HepG2 (cell line): ENCODE results near the gene OR1F1. TPM values are rescaled to one million over a fixed set of nuclear protein-coding genes. Genes with fewer than 3 reads are reported as not detected.
A peak's percentile ranks its signal among the peaks of the same experiment; 100 is the strongest.

Experiments
- ATAC-seq: fragments of 200-7000 bp; cut with Tn5 transposase; 3 replicates; pipeline ENCODE4 v1.9.1; 2020; ENCODE audit warnings: mild to moderate bottlenecking, moderate library complexity
- BruUV-seq: library from RNA; stranded (reverse); fragments of 400-500 nt; replicated peaks from 2 replicates; lab custom pipeline; 2021; lab: Mats Ljungman, UMichigan
- CTCF ChIA-PET: fragments of 300-600 bp; formaldehyde crosslinking; extraction: SDS; loops from one replicate; lab custom pipeline; 2021; ENCODE audit warnings: low total read pairs, inconsistent platforms, low intra/inter-chr PET ratio; lab: Yijun Ruan, JAX
- POLR2A ChIA-PET: fragments of 350-600 bp; sonication (Branson Sonifier 250); formaldehyde crosslinking; loops from one replicate; lab custom pipeline; 2020; ENCODE audit warnings: antibody characterized with exemption, inconsistent platforms; lab: Yijun Ruan, JAX
- DNase-seq: peaks from one replicate; pipeline ENCODE4 v3.0.0-alpha.2; 2015; ENCODE audit warnings: low spot score
- FAIRE-seq: peaks from 3 replicates; lab custom pipeline; 2011; peaks lifted over from hg19 to GRCh38; lab: Jason Lieb, UNC
- H2AFZ ChIP-seq: one replicate; pipeline ENCODE4 v1.6.1; 2011; ENCODE audit warnings: low read length, inconsistent platforms
- H3K27ac ChIP-seq: fragments of 300-600 bp; 3 replicates; pipeline ENCODE4 v1.8.0; 2011; ENCODE audit warnings: mixed run types, mild to moderate bottlenecking, mixed read lengths, low read length, inconsistent platforms; ENCODE audit not compliant: insufficient read depth; ENCODE audit errors: extremely low read length
- H3K27me3 ChIP-seq, 2 experiments: fragments of 200-600 bp in 1 of 2; 2 replicates in 1 of 2; 3 replicates in 1 of 2; pipeline versions ENCODE4 v1.6.0 to v1.8.0; 2011; ENCODE audit warnings: low read length in 2 of 2, mild to moderate bottlenecking in 2 of 2, moderate library complexity in 2 of 2, inconsistent platforms in 1 of 2; ENCODE audit not compliant: insufficient read depth in 2 of 2, control insufficient read depth in 1 of 2
- H3K36me3 ChIP-seq, 2 experiments: fragments of 200-600 bp in 1 of 2; replicated peaks in 1 of 2; 2 replicates in 1 of 2; 3 replicates in 1 of 2; pipeline versions ENCODE4 v1.5.1 to v1.8.0; 2011; ENCODE audit warnings: low read length in 2 of 2, inconsistent platforms in 1 of 2; ENCODE audit not compliant: insufficient read depth in 2 of 2, control insufficient read depth in 1 of 2
- H3K4me1 ChIP-seq: 2 replicates; pipeline ENCODE4 v1.5.1; 2012; ENCODE audit warnings: low read length, inconsistent platforms; ENCODE audit not compliant: insufficient read depth
- H3K4me2 ChIP-seq: 2 replicates; pipeline ENCODE4 v1.6.0; 2011; ENCODE audit warnings: low read depth, low read length, inconsistent platforms
- H3K4me3 ChIP-seq, 3 experiments: fragments of 200-600 bp in 1 of 3; sonication (generic), shearing (Covaris generic) in 1 of 3; replicated peaks in 1 of 3; 2 replicates each; pipeline ENCODE4 v1.5.1; 2011 to 2016; ENCODE audit warnings: low read length in 3 of 3, inconsistent platforms in 2 of 3, low read depth in 2 of 3, mild to moderate bottlenecking in 2 of 3, control low read depth in 1 of 3, mixed read lengths in 1 of 3; ENCODE audit not compliant: insufficient read depth in 1 of 3
- H3K79me2 ChIP-seq: one replicate; pipeline ENCODE4 v1.6.1; 2011; ENCODE audit warnings: low read length, inconsistent platforms; ENCODE audit not compliant: insufficient read depth
- H3K9ac ChIP-seq: 2 replicates; pipeline ENCODE4 v1.6.0; 2011; ENCODE audit warnings: mild to moderate bottlenecking, low read depth, low read length, inconsistent platforms; ENCODE audit not compliant: insufficient read depth
- H3K9me3 ChIP-seq: 2 replicates; pipeline ENCODE4 v1.5.1; 2012; ENCODE audit warnings: mild to moderate bottlenecking, low read length
- H4K20me1 ChIP-seq: 2 replicates; pipeline ENCODE4 v1.6.0; 2011; ENCODE audit warnings: inconsistent platforms, mild to moderate bottlenecking, low read length, moderate library complexity; ENCODE audit not compliant: insufficient read depth
- BORCS8-MEF2B ChIP-seq: sonication (generic); formaldehyde crosslinking; IDR thresholded peaks from 2 replicates; pipeline ENCODE4 v1.8.0; 2022; ENCODE audit warnings: mild to moderate bottlenecking, missing genetic modification reagents
- CBFB ChIP-seq: sonication (generic); formaldehyde crosslinking; IDR thresholded peaks from 2 replicates; pipeline ENCODE4 v1.4.0; 2020; ENCODE audit warnings: missing genetic modification reagents
- FOXC1 ChIP-seq: sonication (generic); formaldehyde crosslinking; IDR thresholded peaks from 2 replicates; pipeline ENCODE4 v1.8.0; 2022; ENCODE audit warnings: mild to moderate bottlenecking, missing genetic modification reagents, borderline replicate concordance
- SP4 ChIP-seq: sonication (generic); formaldehyde crosslinking; IDR thresholded peaks from 2 replicates; pipeline ENCODE4 v1.8.1; 2023; ENCODE audit warnings: mild to moderate bottlenecking, missing genetic modification reagents
- ZBTB21 ChIP-seq: sonication (generic); formaldehyde crosslinking; IDR thresholded peaks from 2 replicates; pipeline ENCODE4 v1.4.0; 2020; ENCODE audit warnings: missing genetic modification reagents
- ZNF737 ChIP-seq: sonication (generic); formaldehyde crosslinking; IDR thresholded peaks from 2 replicates; pipeline ENCODE4 v1.5.0; 2020; ENCODE audit warnings: missing genetic modification reagents, mild to moderate bottlenecking, borderline replicate concordance
- WGBS: methylation state at CpG from one replicate; pipeline ENCODE4 v1.1.6; 2017; ENCODE audit warnings: low lambda C conversion rate; 5-methylcytosine and 5-hydroxymethylcytosine counted together
- in situ Hi-C: cut with HindIII; loops from 2 replicates; pipeline ENCODE4 v1.10.0; 2017; ENCODE audit warnings: low pct_unique_long_range_greater_than_20kb; ENCODE audit not compliant: extremely low pct_ligation_motif_present
- intact Hi-C: fragments of 100-400 bp; cut with micrococcal nuclease; formaldehyde crosslinking; loops from one replicate; pipeline ENCODE4 v1.10.0; 2022; ENCODE audit not compliant: unreplicated experiment
- polyA plus RNA-seq, 8 experiments: library from polyadenylated mRNA; depleted of rRNA in 3 of 8; stranded (reverse) in 7 of 8; unstranded in 1 of 8; fragments of >200 nt; fragmentation: Illumina TruSeq in 4 of 8; extraction: Trizol in 4 of 8; gene quantifications; 2 replicates each; pipeline versions ENCODE4 v1.2.1 to v1.2.3, GENCODE V29; 2011 to 2016; ENCODE audit warnings: low read depth in 4 of 8, missing spikeins in 1 of 8, mixed read lengths in 1 of 8; ENCODE audit not compliant: insufficient read depth in 1 of 8
- total RNA-seq, 5 experiments: library from RNA; depleted of rRNA; stranded (reverse); fragments of >200 nt; fragmentation: Illumina TruSeq; extraction: Trizol; gene quantifications; 2 replicates each; pipeline ENCODE4 v1.2.3, GENCODE V29; 2016; ENCODE audit warnings: low read depth in 1 of 5
- TF ChIP-seq, protein P1 (sequence below): sonication (generic); formaldehyde crosslinking; IDR thresholded peaks from 2 replicates; pipeline ENCODE4 v1.4.0; 2020; ENCODE audit warnings: missing genetic modification reagents, borderline replicate concordance
- TF ChIP-seq, protein P2 (sequence below): sonication (generic); formaldehyde crosslinking; IDR thresholded peaks from 2 replicates; pipeline ENCODE4 v1.5.1; 2020; ENCODE audit warnings: missing genetic modification reagents, mild to moderate bottlenecking, borderline replicate concordance
- TF ChIP-seq, protein P3 (sequence below): IDR thresholded peaks from 2 replicates; pipeline ENCODE4 v1.6.1; 2016; ENCODE audit warnings: low read depth, missing genetic modification reagents, missing compliant biosample characterization

OR1F1 gene
- total and polyA plus RNA-seq, 2 of the 13 experiments (the other 11 are each of a cell fraction or from before 2014, with no cell fraction given): 0.90 TPM; not detected in 1

DNA sequence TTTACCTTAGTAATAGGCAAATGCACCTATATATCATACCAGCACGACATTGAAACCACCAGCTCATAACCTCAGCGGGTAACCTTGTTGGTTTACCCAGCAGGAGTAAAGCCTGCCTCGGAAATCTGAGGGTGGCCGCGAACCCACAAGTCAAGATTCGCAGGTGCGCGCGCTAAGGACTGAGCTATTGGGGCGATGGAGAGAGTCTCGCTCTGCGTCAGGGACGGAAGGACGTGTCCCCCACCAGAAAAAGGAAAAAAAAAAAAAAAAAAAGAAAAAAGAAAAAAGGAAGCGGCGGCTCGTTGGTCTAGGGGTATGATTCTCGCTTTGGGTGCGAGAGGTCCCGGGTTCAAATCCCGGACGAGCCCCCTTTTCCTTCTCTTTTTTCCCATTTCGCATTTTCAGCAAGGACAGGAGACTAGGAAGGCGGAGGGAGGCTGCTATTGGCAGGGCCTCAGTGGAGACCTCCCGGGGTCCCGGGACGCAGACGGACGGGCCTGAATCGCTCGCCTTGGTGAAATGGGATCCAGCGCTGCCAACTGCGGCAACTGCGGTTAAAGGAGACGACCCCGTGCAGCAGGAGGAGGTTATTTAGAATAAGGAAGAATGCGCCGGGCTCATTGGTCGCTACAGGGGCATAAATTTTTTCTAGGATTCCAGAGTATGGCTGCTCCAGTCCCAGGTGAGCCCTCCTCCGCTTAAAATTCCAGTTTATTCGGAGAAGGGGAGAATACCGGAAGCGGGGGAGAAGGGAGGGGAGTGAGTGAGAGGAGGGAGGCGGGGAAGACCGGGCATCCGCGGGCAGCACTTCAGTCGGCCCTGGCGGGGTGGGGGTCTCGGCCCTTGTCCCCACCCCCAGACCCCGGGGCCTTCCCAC, at the start of gene OR1F1 (continued):
- TF ChIP-seq, protein P1, sequence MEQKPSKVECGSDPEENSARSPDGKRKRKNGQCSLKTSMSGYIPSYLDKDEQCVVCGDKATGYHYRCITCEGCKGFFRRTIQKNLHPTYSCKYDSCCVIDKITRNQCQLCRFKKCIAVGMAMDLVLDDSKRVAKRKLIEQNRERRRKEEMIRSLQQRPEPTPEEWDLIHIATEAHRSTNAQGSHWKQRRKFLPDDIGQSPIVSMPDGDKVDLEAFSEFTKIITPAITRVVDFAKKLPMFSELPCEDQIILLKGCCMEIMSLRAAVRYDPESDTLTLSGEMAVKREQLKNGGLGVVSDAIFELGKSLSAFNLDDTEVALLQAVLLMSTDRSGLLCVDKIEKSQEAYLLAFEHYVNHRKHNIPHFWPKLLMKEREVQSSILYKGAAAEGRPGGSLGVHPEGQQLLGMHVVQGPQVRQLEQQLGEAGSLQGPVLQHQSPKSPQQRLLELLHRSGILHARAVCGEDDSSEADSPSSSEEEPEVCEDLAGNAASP (CRISPR knock-in tag): 0 out of 2 replicates have a peak, but pooled peaks have one; percentile 16
- no peak for TF ChIP-seq CBFB
- TF ChIP-seq ZBTB21 (CRISPR knock-in tag): peak; percentile 31; the same call in 1 of the 2 replicates
- TF ChIP-seq ZNF737 (CRISPR knock-in tag): no peak
- TF ChIP-seq BORCS8-MEF2B (CRISPR knock-in tag): no peak
- no peak for TF ChIP-seq SP4 (CRISPR knock-in tag)
- TF ChIP-seq, protein P2, sequence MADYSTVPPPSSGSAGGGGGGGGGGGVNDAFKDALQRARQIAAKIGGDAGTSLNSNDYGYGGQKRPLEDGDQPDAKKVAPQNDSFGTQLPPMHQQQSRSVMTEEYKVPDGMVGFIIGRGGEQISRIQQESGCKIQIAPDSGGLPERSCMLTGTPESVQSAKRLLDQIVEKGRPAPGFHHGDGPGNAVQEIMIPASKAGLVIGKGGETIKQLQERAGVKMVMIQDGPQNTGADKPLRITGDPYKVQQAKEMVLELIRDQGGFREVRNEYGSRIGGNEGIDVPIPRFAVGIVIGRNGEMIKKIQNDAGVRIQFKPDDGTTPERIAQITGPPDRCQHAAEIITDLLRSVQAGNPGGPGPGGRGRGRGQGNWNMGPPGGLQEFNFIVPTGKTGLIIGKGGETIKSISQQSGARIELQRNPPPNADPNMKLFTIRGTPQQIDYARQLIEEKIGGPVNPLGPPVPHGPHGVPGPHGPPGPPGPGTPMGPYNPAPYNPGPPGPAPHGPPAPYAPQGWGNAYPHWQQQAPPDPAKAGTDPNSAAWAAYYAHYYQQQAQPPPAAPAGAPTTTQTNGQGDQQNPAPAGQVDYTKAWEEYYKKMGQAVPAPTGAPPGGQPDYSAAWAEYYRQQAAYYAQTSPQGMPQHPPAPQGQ (CRISPR knock-in tag): no peak

DNA sequence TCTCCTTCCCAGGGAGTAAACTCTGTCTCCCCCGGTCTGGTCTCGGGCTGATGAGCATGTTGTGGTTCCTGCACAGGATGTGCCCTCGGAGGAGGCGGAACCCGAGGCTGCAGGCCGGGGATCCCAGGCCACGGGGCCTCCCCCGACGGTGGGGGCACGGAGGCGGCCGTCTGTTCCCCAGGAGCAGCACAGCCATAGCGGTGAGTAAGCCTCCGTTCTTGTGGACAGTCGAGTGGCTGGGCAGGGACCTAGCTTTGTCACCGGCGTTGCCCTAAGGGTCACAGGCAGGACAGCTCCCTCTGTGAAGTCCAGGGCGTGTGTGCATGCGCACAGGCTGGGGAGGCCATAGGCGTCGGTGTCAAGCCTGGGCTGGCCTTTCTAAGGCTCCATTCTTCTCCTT, 49.7 kb upstream of the OR1F1 start:
- Histone ChIP-seq H3K4me1 (peaks cover 10% of the 10 kb centered on the region), H3K27ac (no peak overlapping the region), H3K4me3 (no peak overlapping the region), H3K9me3 (no peaks in the 10 kb centered on the region), H3K79me2 (peaks cover 12% of the 10 kb centered on the region), H3K36me3 (no peaks in the 10 kb centered on the region), H3K27me3 (no peaks in the 10 kb centered on the region; a peak in 1 of 5 replicates), H4K20me1 (peaks cover 2% of the 10 kb centered on the region; the same call in 1 of the 2 replicates), H3K4me2 (no peak overlapping the region), H2AFZ (no peak overlapping the region), H3K9ac (no peak overlapping the region)
- ATAC-seq (no peak), DNase-seq (no peak), FAIRE-seq (no peak)
- POLR2A ChIA-PET: interaction anchor here (0.9 kb wide), 1 partner anchor 11 kb away, joined by 3 read pairs; no protein-coding TSS in a partner anchor
- 83% methylated on average over 8 of the region's 21 CpGs for WGBS
- intact Hi-C loops (no loop called here), in situ Hi-C loops (no loop called here)
- CTCF ChIA-PET: no interaction called here
- BruUV-seq: no TSS peak
- TF ChIP-seq, protein P3, sequence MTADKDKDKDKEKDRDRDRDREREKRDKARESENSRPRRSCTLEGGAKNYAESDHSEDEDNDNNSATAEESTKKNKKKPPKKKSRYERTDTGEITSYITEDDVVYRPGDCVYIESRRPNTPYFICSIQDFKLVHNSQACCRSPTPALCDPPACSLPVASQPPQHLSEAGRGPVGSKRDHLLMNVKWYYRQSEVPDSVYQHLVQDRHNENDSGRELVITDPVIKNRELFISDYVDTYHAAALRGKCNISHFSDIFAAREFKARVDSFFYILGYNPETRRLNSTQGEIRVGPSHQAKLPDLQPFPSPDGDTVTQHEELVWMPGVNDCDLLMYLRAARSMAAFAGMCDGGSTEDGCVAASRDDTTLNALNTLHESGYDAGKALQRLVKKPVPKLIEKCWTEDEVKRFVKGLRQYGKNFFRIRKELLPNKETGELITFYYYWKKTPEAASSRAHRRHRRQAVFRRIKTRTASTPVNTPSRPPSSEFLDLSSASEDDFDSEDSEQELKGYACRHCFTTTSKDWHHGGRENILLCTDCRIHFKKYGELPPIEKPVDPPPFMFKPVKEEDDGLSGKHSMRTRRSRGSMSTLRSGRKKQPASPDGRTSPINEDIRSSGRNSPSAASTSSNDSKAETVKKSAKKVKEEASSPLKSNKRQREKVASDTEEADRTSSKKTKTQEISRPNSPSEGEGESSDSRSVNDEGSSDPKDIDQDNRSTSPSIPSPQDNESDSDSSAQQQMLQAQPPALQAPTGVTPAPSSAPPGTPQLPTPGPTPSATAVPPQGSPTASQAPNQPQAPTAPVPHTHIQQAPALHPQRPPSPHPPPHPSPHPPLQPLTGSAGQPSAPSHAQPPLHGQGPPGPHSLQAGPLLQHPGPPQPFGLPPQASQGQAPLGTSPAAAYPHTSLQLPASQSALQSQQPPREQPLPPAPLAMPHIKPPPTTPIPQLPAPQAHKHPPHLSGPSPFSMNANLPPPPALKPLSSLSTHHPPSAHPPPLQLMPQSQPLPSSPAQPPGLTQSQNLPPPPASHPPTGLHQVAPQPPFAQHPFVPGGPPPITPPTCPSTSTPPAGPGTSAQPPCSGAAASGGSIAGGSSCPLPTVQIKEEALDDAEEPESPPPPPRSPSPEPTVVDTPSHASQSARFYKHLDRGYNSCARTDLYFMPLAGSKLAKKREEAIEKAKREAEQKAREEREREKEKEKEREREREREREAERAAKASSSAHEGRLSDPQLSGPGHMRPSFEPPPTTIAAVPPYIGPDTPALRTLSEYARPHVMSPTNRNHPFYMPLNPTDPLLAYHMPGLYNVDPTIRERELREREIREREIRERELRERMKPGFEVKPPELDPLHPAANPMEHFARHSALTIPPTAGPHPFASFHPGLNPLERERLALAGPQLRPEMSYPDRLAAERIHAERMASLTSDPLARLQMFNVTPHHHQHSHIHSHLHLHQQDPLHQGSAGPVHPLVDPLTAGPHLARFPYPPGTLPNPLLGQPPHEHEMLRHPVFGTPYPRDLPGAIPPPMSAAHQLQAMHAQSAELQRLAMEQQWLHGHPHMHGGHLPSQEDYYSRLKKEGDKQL (CRISPR knock-in tag): no peak
- no peak for TF ChIP-seq FOXC1 (CRISPR knock-in tag)
